ENCODE measurements around the gene ZP3.

Gene ZP3

DNA sequence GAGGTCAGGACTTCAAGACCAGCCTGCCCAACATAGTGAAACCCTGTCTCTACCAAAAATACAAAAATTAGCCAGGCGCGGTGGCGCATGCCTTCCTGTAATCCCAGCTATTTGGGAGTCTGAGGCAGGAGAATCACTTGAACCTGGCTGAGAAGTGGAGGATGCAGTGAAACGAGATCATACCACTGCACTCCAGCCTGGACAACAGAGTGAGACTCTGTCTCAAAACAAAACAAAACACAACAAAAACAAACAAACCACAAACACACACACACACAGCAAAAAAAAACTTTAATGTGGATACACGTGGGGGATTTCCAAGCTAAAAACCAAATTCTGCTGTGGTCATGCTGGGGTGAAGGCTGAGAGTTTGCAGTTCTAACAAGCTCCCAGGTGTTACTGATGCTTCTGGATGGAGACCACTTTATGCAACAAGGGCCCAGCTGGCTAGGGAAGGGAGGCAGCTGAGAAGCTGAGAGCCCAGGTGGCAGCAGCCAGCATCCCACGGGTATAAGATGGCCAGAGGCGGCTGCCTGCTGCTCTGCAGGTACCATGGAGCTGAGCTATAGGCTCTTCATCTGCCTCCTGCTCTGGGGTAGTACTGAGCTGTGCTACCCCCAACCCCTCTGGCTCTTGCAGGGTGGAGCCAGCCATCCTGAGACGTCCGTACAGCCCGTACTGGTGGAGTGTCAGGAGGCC, at the start of gene ZP3:
TSS of gene ZP3 (plus strand) at position 538 of the 699 bp plus-strand sequence. CDS start at position 553, 15 bp downstream.
- Histone ChIP-seq H3K9me3 (ENCODE audit: control insufficient read depth, low read length) (no peaks in the 10 kb centered on the region), H3K79me2 (no peaks in the 10 kb centered on the region), H3K9ac (no peak within 1 kb of the TSS), H2AFZ (no peak within 1 kb of the TSS), H3K4me2 (ENCODE audit: low read length) (no peak within 1 kb of the TSS), H3K36me3 (ENCODE audit: control insufficient read depth, insufficient read depth, low read length) (no peaks in the 10 kb centered on the region), H3K27ac (no peak within 1 kb of the TSS), H3K4me3 (ENCODE audit: low read depth, low read length) (no peak within 1 kb of the TSS), H3K4me1 (no peaks in the 10 kb centered on the region), H3K27me3 (ENCODE audit: control insufficient read depth, insufficient read depth, low read length) (no peaks in the 10 kb centered on the region)
- TF ChIP-seq, protein P1, sequence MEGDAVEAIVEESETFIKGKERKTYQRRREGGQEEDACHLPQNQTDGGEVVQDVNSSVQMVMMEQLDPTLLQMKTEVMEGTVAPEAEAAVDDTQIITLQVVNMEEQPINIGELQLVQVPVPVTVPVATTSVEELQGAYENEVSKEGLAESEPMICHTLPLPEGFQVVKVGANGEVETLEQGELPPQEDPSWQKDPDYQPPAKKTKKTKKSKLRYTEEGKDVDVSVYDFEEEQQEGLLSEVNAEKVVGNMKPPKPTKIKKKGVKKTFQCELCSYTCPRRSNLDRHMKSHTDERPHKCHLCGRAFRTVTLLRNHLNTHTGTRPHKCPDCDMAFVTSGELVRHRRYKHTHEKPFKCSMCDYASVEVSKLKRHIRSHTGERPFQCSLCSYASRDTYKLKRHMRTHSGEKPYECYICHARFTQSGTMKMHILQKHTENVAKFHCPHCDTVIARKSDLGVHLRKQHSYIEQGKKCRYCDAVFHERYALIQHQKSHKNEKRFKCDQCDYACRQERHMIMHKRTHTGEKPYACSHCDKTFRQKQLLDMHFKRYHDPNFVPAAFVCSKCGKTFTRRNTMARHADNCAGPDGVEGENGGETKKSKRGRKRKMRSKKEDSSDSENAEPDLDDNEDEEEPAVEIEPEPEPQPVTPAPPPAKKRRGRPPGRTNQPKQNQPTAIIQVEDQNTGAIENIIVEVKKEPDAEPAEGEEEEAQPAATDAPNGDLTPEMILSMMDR (IDR thresholded peaks at IDR 0.05), result no peak

GRCh38 chr7:76375251-76375650, 49.5 kb upstream of the ZP3 start:
- TF ChIP-seq, protein P1 (IDR thresholded peaks at IDR 0.05), result no peak
- Histone ChIP-seq H3K4me1 (peaks cover 7% of the 10 kb centered on the region), H3K9me3 (ENCODE audit: control insufficient read depth, low read length) (no peaks in the 10 kb centered on the region), H3K79me2 (no peaks in the 10 kb centered on the region), H3K27ac (no peak overlapping the region), H3K9ac (no peak overlapping the region), H3K4me2 (ENCODE audit: low read length) (no peak overlapping the region), H3K36me3 (ENCODE audit: control insufficient read depth, insufficient read depth, low read length) (no peaks in the 10 kb centered on the region), H3K27me3 (ENCODE audit: control insufficient read depth, insufficient read depth, low read length) (no peaks in the 10 kb centered on the region), H2AFZ (no peak overlapping the region), H3K4me3 (ENCODE audit: low read depth, low read length) (no peak overlapping the region)

GRCh38 chr7:76377186-76377918, 47.4 kb upstream of the ZP3 start:
- Histone ChIP-seq H3K4me3 (ENCODE audit: low read depth, low read length) (no peak overlapping the region), H3K79me2 (no peaks in the 10 kb centered on the region), H3K4me2 (ENCODE audit: low read length) (no peak overlapping the region), H3K27me3 (ENCODE audit: control insufficient read depth, insufficient read depth, low read length) (no peaks in the 10 kb centered on the region), H3K9me3 (ENCODE audit: control insufficient read depth, low read length) (no peaks in the 10 kb centered on the region), H3K4me1 (peaks cover 10% of the 10 kb centered on the region), H3K36me3 (ENCODE audit: control insufficient read depth, insufficient read depth, low read length) (no peaks in the 10 kb centered on the region), H2AFZ (peak overlapping the region; percentile 27), H3K9ac (no peak overlapping the region), H3K27ac (peak overlapping the region; percentile 17)
- TF ChIP-seq, protein P1 (IDR thresholded peaks at IDR 0.05), result no peak

- no peaks in the 10 kb centered on the region for H3K36me3 ChIP-seq (ENCODE audit: control insufficient read depth, insufficient read depth, low read length)
Measured at GRCh38 chr7:76380623-76380966, 44.2 kb upstream of the ZP3 start.

More at GRCh38 chr7:76380623-76380966, 44.2 kb upstream of the ZP3 start:
- H2AFZ ChIP-seq, result peak overlapping the region; percentile 75
- peak overlapping the region; percentile 94 for H3K27ac ChIP-seq
- H3K27me3 ChIP-seq (ENCODE audit: control insufficient read depth, insufficient read depth, low read length), result no peaks in the 10 kb centered on the region
- H3K79me2 ChIP-seq, result no peaks in the 10 kb centered on the region
- peak overlapping the region; percentile 44 for H3K4me3 ChIP-seq (ENCODE audit: low read depth, low read length)
- H3K9me3 ChIP-seq (ENCODE audit: control insufficient read depth, low read length), result no peaks in the 10 kb centered on the region
- H3K4me2 ChIP-seq (ENCODE audit: low read length), result peak overlapping the region; percentile 59
- TF ChIP-seq, protein P1 (IDR thresholded peaks at IDR 0.05), result no peak
- peaks cover 10% of the 10 kb centered on the region for H3K4me1 ChIP-seq
- H3K9ac ChIP-seq, result no peak overlapping the region

All from parathyroid adenoma (tissue), 2 donors.